HCT116 (cell line): ENCODE data around the gene OSBPL5. TPM values are rescaled to one million over a fixed set of nuclear protein-coding genes. Genes with fewer than 3 reads are reported as not detected.

ENCODE experiments used
- ATAC-seq: fragments of 200-7000 bp; cut with Tn5 transposase; 2 replicates; pipeline ENCODE4 v1.9.1; 2020; ENCODE audit warnings: mild to moderate bottlenecking, moderate library complexity
- BruUV-seq: library from RNA; stranded (reverse); fragments of 400-500 nt; replicated peaks from 2 replicates; lab custom pipeline; 2021; lab: Mats Ljungman, UMichigan
- CTCF ChIA-PET: fragments of 300-600 bp; sonication (Branson Sonifier 250); formaldehyde crosslinking; loops from one replicate; lab custom pipeline; 2021; ENCODE audit warnings: antibody characterized with exemption; lab: Charles Lee
- POLR2A ChIA-PET: fragments of 300-600, 350-600 bp; sonication (Branson Sonifier 250); formaldehyde crosslinking; loops from one replicate; lab custom pipeline; 2021; ENCODE audit warnings: antibody characterized with exemption; lab: Charles Lee
- RAD21 ChIA-PET, 2 experiments: fragments of 300-600 bp; sonication (Branson Sonifier 250); formaldehyde crosslinking; loops; one replicate each; lab custom pipeline; 2023; ENCODE audit warnings: low total read pairs in 2 of 2; ENCODE audit not compliant: uncharacterized antibody in 2 of 2, unreplicated experiment in 2 of 2, low non-redundant PET in 1 of 2; lab: Charles Lee
- DNase-seq: peaks from one replicate; pipeline ENCODE4 v3.0.0-alpha.2; 2010; ENCODE audit warnings: low read depth, low spot score
- H2AFZ ChIP-seq: fragments of 200-600 bp; shearing (Covaris generic), sonication (generic); 2 replicates; pipeline ENCODE4 v1.6.1; 2017; ENCODE audit warnings: low read depth, mixed run types, mixed read lengths, antibody characterized with exemption, low read length; ENCODE audit not compliant: poor library complexity, severe bottlenecking
- H3K27ac ChIP-seq: 2 replicates; pipeline ENCODE4 v1.5.1; 2012; ENCODE audit warnings: low read depth, low read length
- H3K27me3 ChIP-seq: fragments of 200-600 bp; sonication (generic); 2 replicates; pipeline ENCODE4 v1.6.1; 2016; ENCODE audit warnings: mixed run types, low read length, mixed read lengths; ENCODE audit not compliant: insufficient read depth
- H3K36me3 ChIP-seq, 2 experiments: fragments of 200-500 bp in 1 of 2; fragments of 200-600 bp in 1 of 2; sonication (Bioruptor generic) in 1 of 2; sonication (generic) in 1 of 2; 2 replicates each; pipeline versions ENCODE4 v1.5.1 to v1.6.1; 2014 to 2016; ENCODE audit warnings: low read length in 2 of 2, inconsistent platforms in 1 of 2, mixed read lengths in 1 of 2, mixed run types in 1 of 2; ENCODE audit not compliant: insufficient read depth in 2 of 2, control insufficient read depth in 1 of 2
- H3K4me1 ChIP-seq, 2 experiments: fragments of 200-600 bp in 1 of 2; sonication (generic) in 1 of 2; 2 replicates each; pipeline versions ENCODE4 v1.5.1 to v1.6.1; 2012 to 2017; ENCODE audit warnings: low read length in 2 of 2, inconsistent platforms in 1 of 2, mild to moderate bottlenecking in 1 of 2, mixed read lengths in 1 of 2, mixed run types in 1 of 2, moderate library complexity in 1 of 2; ENCODE audit not compliant: insufficient read depth in 2 of 2, control insufficient read depth in 1 of 2
- H3K4me2 ChIP-seq: fragments of 200-600 bp; sonication (generic); 2 replicates; pipeline ENCODE4 v1.6.1; 2017; ENCODE audit warnings: mixed run types, low read length, mixed read lengths
- H3K4me3 ChIP-seq, 2 experiments: fragments of 200-600 bp in 1 of 2; sonication (generic) in 1 of 2; replicated peaks in 1 of 2; 2 replicates each; pipeline ENCODE4 v1.5.1; 2011 to 2016; ENCODE audit warnings: low read length in 2 of 2, control low read depth in 1 of 2, low read depth in 1 of 2, mild to moderate bottlenecking in 1 of 2, mixed read lengths in 1 of 2, mixed run types in 1 of 2
- H3K79me2 ChIP-seq: fragments of 200-600 bp; sonication (generic); 2 replicates; pipeline ENCODE4 v1.6.1; 2017; ENCODE audit warnings: mild to moderate bottlenecking, mixed run types, low read length, moderate library complexity, mixed read lengths; ENCODE audit not compliant: insufficient read depth
- H3K9ac ChIP-seq: fragments of 200-600 bp; sonication (generic); 2 replicates; pipeline ENCODE4 v1.6.1; 2016; ENCODE audit warnings: low read length, mixed read lengths
- H3K9me2 ChIP-seq: fragments of 200-600 bp; sonication (generic), shearing (Covaris generic); 2 replicates; pipeline ENCODE4 v1.6.1; 2017; ENCODE audit warnings: mixed run types, mild to moderate bottlenecking, moderate library complexity; ENCODE audit not compliant: insufficient read depth
- H3K9me3 ChIP-seq, 2 experiments: fragments of 200-500 bp in 1 of 2; fragments of 200-600 bp in 1 of 2; sonication (Bioruptor generic) in 1 of 2; sonication (generic) in 1 of 2; 2 replicates each; pipeline ENCODE4 v1.6.1; 2014 to 2017; ENCODE audit warnings: low read length in 2 of 2, mixed read lengths in 2 of 2, inconsistent platforms in 1 of 2, low read depth in 1 of 2, mild to moderate bottlenecking in 1 of 2, mixed run types in 1 of 2, moderate library complexity in 1 of 2; ENCODE audit not compliant: control insufficient read depth in 1 of 2, insufficient read depth in 1 of 2
- H4K20me1 ChIP-seq: fragments of 200-600 bp; sonication (generic), shearing (Covaris generic); 2 replicates; pipeline ENCODE4 v1.6.1; 2017; ENCODE audit warnings: mixed run types, mild to moderate bottlenecking, moderate library complexity; ENCODE audit not compliant: insufficient read depth
- ATF3 ChIP-seq: IDR thresholded peaks from 2 replicates; pipeline ENCODE4 v1.6.1; 2012
- CBX3 ChIP-seq: IDR thresholded peaks from 2 replicates; pipeline ENCODE4 v1.6.1; 2012; ENCODE audit warnings: low read depth
- CEBPB ChIP-seq: IDR thresholded peaks from 2 replicates; pipeline ENCODE4 v1.6.1; 2012; ENCODE audit warnings: low read depth
- EGR1 ChIP-seq: IDR thresholded peaks from 2 replicates; pipeline ENCODE4 v1.6.1; 2012; ENCODE audit warnings: low read depth
- ELF1 ChIP-seq: IDR thresholded peaks from 2 replicates; pipeline ENCODE4 v1.6.1; 2012; ENCODE audit warnings: low read depth, borderline replicate concordance
- EZH2 ChIP-seq: fragments of 200-600 bp; sonication (generic); IDR thresholded peaks from 2 replicates; pipeline ENCODE4 v1.6.1; 2017; ENCODE audit warnings: antibody characterized with exemption, mixed run types
- EZH2phosphoT487 ChIP-seq: fragments of 200-600 bp; IDR thresholded peaks from 2 replicates; pipeline ENCODE4 v1.6.1; 2018; ENCODE audit warnings: antibody characterized with exemption, borderline replicate concordance
- FOSL1 ChIP-seq: IDR thresholded peaks from 2 replicates; pipeline ENCODE4 v1.6.1; 2012; ENCODE audit warnings: low read depth
- JUND ChIP-seq: IDR thresholded peaks from 2 replicates; pipeline ENCODE4 v1.6.1; 2012
- POLR2A ChIP-seq: IDR thresholded peaks from 2 replicates; pipeline ENCODE4 v1.7.0; 2011; ENCODE audit warnings: borderline replicate concordance; ENCODE audit not compliant: insufficient read depth, insufficient read length; ENCODE audit errors: extremely low read depth
- POLR2AphosphoS5 ChIP-seq: IDR thresholded peaks from 2 replicates; pipeline ENCODE4 v1.6.1; 2011; ENCODE audit warnings: mild to moderate bottlenecking, low read depth, low read length, moderate library complexity
- RAD21 ChIP-seq: IDR thresholded peaks from 2 replicates; pipeline ENCODE4 v1.6.1; 2012; ENCODE audit warnings: low read depth, mild to moderate bottlenecking
- REST ChIP-seq: IDR thresholded peaks from 2 replicates; pipeline ENCODE4 v1.6.1; 2012; ENCODE audit warnings: low read depth
- SIN3A ChIP-seq: IDR thresholded peaks from 2 replicates; pipeline ENCODE4 v1.6.1; 2012; ENCODE audit warnings: low read depth
- SP1 ChIP-seq: IDR thresholded peaks from 2 replicates; pipeline ENCODE4 v1.6.1; 2012; ENCODE audit warnings: low read depth
- SRF ChIP-seq: IDR thresholded peaks from 2 replicates; pipeline ENCODE4 v1.6.1; 2012; ENCODE audit warnings: low read depth
- TCF7L2 ChIP-seq: IDR thresholded peaks from 2 replicates; pipeline ENCODE4 v1.7.0; 2011; ENCODE audit warnings: borderline replicate concordance, inconsistent platforms; ENCODE audit not compliant: insufficient read depth, insufficient read length; ENCODE audit errors: extremely low read depth
- ZFX ChIP-seq: fragments of 450-650 bp; IDR thresholded peaks from 2 replicates; pipeline ENCODE4 v1.6.1; 2017
- intact Hi-C: fragments of 100-400 bp; cut with micrococcal nuclease; formaldehyde crosslinking; loops from 2 replicates; pipeline ENCODE4 v1.10.0; 2022
- total RNA-seq: library from RNA; stranded (reverse); gene quantifications from one replicate; pipeline ENCODE4 v1.2.1, GENCODE V29; 2021; ENCODE audit not compliant: unreplicated experiment

Gene OSBPL5
- total RNA-seq, 1 experiment from 2014 or later, result 44.2 TPM

DNA sequence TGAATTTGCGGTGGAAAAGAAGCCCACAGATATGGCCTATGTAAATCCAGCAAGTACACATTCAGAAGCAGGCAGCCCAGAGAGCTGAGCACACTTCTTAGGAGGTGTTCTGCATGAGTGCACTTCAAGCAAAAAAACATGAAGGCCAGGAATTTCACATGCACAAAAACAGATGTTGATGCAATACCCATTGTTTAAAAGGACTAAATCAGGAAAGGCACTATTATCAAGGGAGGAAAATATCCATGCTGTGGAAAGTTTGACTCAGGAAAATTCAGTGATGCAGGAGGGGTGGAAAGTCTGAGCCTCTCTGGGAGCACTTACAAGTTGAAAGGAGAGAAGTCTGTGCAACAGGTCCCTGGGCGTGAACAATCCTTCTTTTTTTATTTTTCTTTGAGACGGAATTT is 92.1 kb downstream of the OSBPL5 start:
- no peaks in the 10 kb centered on the region for H3K79me2 ChIP-seq
- no peaks in the 10 kb centered on the region for H3K9me3 ChIP-seq
- intact Hi-C loops, result no loop called here
- no peak overlapping the region for H2AFZ ChIP-seq
- no peak overlapping the region for H3K9ac ChIP-seq
- no peak for DNase-seq
- H3K27me3 ChIP-seq, result no peaks in the 10 kb centered on the region
- no peak overlapping the region for H3K4me3 ChIP-seq
- H3K4me1 ChIP-seq, result no peaks in the 10 kb centered on the region
- no peaks in the 10 kb centered on the region for H3K9me2 ChIP-seq
- ChIA-PET CTCF (no interaction called here), RAD21 (no interaction called here), POLR2A (no interaction called here)
- no peak for TF ChIP-seq RAD21
- no peak for TF ChIP-seq FOSL1
- no peak for TF ChIP-seq POLR2AphosphoS5
- TF ChIP-seq ATF3, result no peak
- TF ChIP-seq SP1, result no peak
- no peak for TF ChIP-seq EZH2
- TF ChIP-seq CBX3, result no peak
- H3K27ac ChIP-seq, result no peak overlapping the region
- H3K4me2 ChIP-seq, result no peak overlapping the region
- no peaks in the 10 kb centered on the region for H3K36me3 ChIP-seq
- no peaks in the 10 kb centered on the region for H4K20me1 ChIP-seq
- no TSS peak for BruUV-seq
- ATAC-seq, result no peak

DNA sequence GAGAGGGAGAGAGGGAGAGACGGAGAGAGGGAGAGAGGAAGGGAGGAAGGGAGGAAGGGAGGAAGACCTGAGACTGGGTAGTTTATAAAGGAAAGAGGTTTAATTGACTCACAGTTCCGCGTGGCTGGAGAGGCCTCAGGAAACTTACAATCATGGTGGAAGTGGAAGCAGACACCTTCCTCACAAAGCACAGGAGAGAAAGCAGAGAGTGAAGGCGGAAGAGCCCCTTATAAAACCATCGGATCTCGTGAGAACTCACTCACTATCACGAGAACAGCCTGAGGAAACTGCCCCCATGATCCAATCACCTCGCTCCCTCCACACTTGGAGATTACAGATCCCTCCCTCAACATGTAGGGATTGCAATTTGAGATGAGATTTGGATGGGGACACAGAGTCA is 95.7 kb downstream of the OSBPL5 start:
- no peak overlapping the region for H3K4me2 ChIP-seq
- ATAC-seq (no peak), DNase-seq (no peak)
- BruUV-seq, result no TSS peak
- H3K4me3 ChIP-seq, result no peak overlapping the region
- no peaks in the 10 kb centered on the region for H3K9me2 ChIP-seq
- H2AFZ ChIP-seq, result no peak overlapping the region
- H3K9me3 ChIP-seq, result no peaks in the 10 kb centered on the region
- H3K9ac ChIP-seq, result no peak overlapping the region
- no peaks in the 10 kb centered on the region for H4K20me1 ChIP-seq
- H3K79me2 ChIP-seq, result no peaks in the 10 kb centered on the region
- intact Hi-C loops, result no loop called here
- H3K27ac ChIP-seq, result no peak overlapping the region
- ChIA-PET RAD21 (no interaction called here), POLR2A (no interaction called here), CTCF (interaction anchor here (0.7 kb wide), 1 partner anchor 1187 kb away, joined by 3 read pairs; no protein-coding TSS in a partner anchor)
- H3K27me3 ChIP-seq, result no peaks in the 10 kb centered on the region
- H3K4me1 ChIP-seq, result no peaks in the 10 kb centered on the region; a peak in 1 of 4 replicates
- H3K36me3 ChIP-seq, result no peaks in the 10 kb centered on the region
- TF ChIP-seq ZFX, result no peak
- no peak for TF ChIP-seq ELF1
- TF ChIP-seq EZH2phosphoT487, result no peak
- TF ChIP-seq CEBPB, result no peak
- TF ChIP-seq RAD21, result no peak
- no peak for TF ChIP-seq SRF
- TF ChIP-seq CBX3, result no peak
- TF ChIP-seq EZH2, result no peak
- TF ChIP-seq REST, result no peak
- TF ChIP-seq EGR1, result no peak
- TF ChIP-seq TCF7L2, result no peak
- no peak for TF ChIP-seq FOSL1
- TF ChIP-seq JUND, result no peak
- no peak for TF ChIP-seq SP1
- no peak for TF ChIP-seq SIN3A
- TF ChIP-seq ATF3, result no peak
- no peak for TF ChIP-seq POLR2A
